ENCODE results near the gene XRCC1. TPM values are rescaled to one million over a fixed set of nuclear protein-coding genes. Genes with fewer than 3 reads are reported as not detected.

XRCC1 gene
- total RNA-seq, 4 donors from 2014 or later: 9.3 to 20.3 (median 16.7) TPM

- DNase-seq (no peak), ATAC-seq (no peak)
- peaks cover 0 to 16% of the 10 kb centered on the region in 2 donors for H3K36me3 ChIP-seq
- intact Hi-C loops (cut with DNase I; ENCODE audit: low total_unique reads): loop anchor here (5.0 kb wide), 1 partner anchor 45 kb away; no protein-coding TSS in a partner anchor
- in situ Hi-C loops (cut with MboI; ENCODE audit: low sequenced_read_pairs in 4 of 4): no loop called here
- TF ChIP-seq CTCF (IDR thresholded peaks at IDR 0.05 in 4 of 5, conservative IDR thresholded peaks at IDR 0.05 in 1 of 5): no peak
- TF ChIP-seq POLR2A (IDR thresholded peaks at IDR 0.05): no peak
- H3K27ac ChIP-seq: no peak overlapping the region
- H3K27me3 ChIP-seq: no peaks in the 10 kb centered on the region
- no peaks in the 10 kb centered on the region for H3K9me3 ChIP-seq
- H3K4me1 ChIP-seq: peaks cover 8 to 19% of the 10 kb centered on the region in 2 donors
- H3K4me3 ChIP-seq: no peak overlapping the region
Observed at GRCh38 chr19:43616954-43617353, 41.6 kb upstream of the XRCC1 start.

- H3K27ac ChIP-seq: no peak overlapping the region
- peaks cover 8 to 19% of the 10 kb centered on the region in 2 donors for H3K4me1 ChIP-seq
- intact Hi-C loops (cut with DNase I; ENCODE audit: low total_unique reads): loop anchor here (5.0 kb wide), 1 partner anchor 44 kb away; no protein-coding TSS in a partner anchor
- H3K4me3 ChIP-seq: no peak overlapping the region
- DNase-seq (no peak), ATAC-seq (no peak)
- no peaks in the 10 kb centered on the region for H3K9me3 ChIP-seq
- in situ Hi-C loops (cut with MboI; ENCODE audit: low sequenced_read_pairs in 4 of 4): no loop called here
- H3K36me3 ChIP-seq: peaks cover 0 to 16% of the 10 kb centered on the region in 2 donors
- TF ChIP-seq POLR2A (IDR thresholded peaks at IDR 0.05) (no peak), CTCF (IDR thresholded peaks at IDR 0.05 in 4 of 5, conservative IDR thresholded peaks at IDR 0.05 in 1 of 5) (no peak)
- H3K27me3 ChIP-seq: no peaks in the 10 kb centered on the region
Observed at GRCh38 chr19:43616306-43616705, 41.0 kb upstream of the XRCC1 start.

DNA sequence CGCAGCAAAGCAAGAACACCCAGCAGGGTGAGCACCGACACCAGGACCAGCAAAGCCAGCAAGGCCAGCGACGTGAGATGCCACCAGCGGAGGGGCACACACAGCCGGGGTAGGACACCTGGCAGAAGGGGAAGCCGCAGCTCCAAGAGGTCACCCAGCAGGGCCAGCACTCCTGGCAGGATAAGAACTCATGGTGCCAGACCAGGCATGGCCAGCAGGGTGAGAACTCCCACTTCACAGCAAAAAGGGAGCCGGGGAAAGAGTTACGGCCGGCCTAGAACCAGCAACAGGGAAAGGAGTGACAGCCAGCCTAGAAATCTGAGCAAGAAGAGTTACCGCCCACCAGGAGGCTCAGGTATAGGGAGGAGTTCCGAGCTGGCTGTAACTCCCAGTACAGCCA is 37.0 kb upstream of the XRCC1 start:
- Histone ChIP-seq H3K27me3 (no peaks in the 10 kb centered on the region), H3K36me3 (peaks cover 0 to 16% of the 10 kb centered on the region in 2 donors), H3K4me3 (no peak overlapping the region), H3K4me1 (no peaks in the 10 kb centered on the region), H3K9me3 (no peaks in the 10 kb centered on the region), H3K27ac (no peak overlapping the region)
- intact Hi-C loops (cut with DNase I; ENCODE audit: low total_unique reads) (no loop called here), in situ Hi-C loops (cut with MboI; ENCODE audit: low sequenced_read_pairs in 4 of 4) (no loop called here)
- DNase-seq (no peak), ATAC-seq (no peak)
- no peak for TF ChIP-seq POLR2A (IDR thresholded peaks at IDR 0.05)
- no peak for TF ChIP-seq CTCF (IDR thresholded peaks at IDR 0.05 in 4 of 5, conservative IDR thresholded peaks at IDR 0.05 in 1 of 5)

DNA sequence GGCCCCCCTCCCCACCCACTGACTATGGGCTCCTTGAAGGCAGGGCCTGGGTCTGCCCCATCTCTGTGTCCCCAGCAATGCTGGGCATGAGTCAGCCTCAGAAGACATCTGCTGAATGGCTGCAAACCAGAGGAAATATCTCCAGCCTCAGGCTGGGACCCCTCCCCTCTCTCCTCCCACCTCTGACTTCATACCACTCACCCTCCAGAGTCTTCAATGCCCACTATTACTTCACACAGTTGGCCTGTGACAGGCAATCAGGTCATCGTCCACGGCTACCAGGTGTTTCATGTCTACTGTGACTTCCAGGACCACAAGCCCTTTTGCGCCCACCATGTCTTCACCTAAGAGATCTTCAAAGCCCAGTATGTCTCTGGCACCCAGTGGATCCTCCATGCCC is 36.5 kb upstream of the XRCC1 start, which contains the start of gene SRRM5:
SRRM5 (plus strand) TSS at position 301 of the 400 bp plus-strand sequence; CDS start at position 335, 34 bp downstream.
- no peaks in the 10 kb centered on the region for H3K9me3 ChIP-seq
- peaks cover 0 to 16% of the 10 kb centered on the region in 2 donors for H3K36me3 ChIP-seq
- TF ChIP-seq CTCF (IDR thresholded peaks at IDR 0.05 in 4 of 5, conservative IDR thresholded peaks at IDR 0.05 in 1 of 5) (no peak), POLR2A (IDR thresholded peaks at IDR 0.05) (no peak)
- H3K27me3 ChIP-seq: no peaks in the 10 kb centered on the region
- in situ Hi-C loops (cut with MboI; ENCODE audit: low sequenced_read_pairs in 4 of 4): no loop called here
- intact Hi-C loops (cut with DNase I; ENCODE audit: low total_unique reads): no loop called here
- no peak within 1 kb of the TSS for H3K27ac ChIP-seq
- ATAC-seq (no peak), DNase-seq (no peak)
- H3K4me1 ChIP-seq: no peaks in the 10 kb centered on the region
- H3K4me3 ChIP-seq: no peak within 1 kb of the TSS

DNA sequence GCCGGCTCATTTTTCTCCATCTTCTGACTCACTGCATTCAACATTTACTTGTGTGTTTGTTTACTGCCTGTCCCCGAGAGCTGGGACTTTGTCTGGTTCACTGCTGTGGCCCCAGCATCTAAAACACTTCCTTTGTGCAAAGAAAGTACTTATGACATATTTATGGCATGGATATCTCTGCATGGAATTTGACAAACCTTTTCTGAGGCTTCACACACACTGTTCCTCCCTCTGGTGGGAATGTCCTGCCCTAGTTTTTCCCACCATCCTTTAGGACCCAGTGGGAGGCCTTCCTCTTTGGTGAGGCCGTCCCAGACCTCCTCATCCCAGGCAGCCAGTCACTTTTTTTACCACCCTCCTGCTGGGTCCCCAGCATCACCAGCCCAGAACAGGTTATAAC is 35.2 kb upstream of the XRCC1 start:
- Histone ChIP-seq H3K36me3 (peaks cover 0 to 16% of the 10 kb centered on the region in 2 donors), H3K9me3 (no peaks in the 10 kb centered on the region), H3K4me3 (no peak overlapping the region), H3K27ac (no peak overlapping the region), H3K27me3 (no peaks in the 10 kb centered on the region), H3K4me1 (no peaks in the 10 kb centered on the region)
- DNase-seq (no peak), ATAC-seq (no peak)
- TF ChIP-seq CTCF (IDR thresholded peaks at IDR 0.05 in 4 of 5, conservative IDR thresholded peaks at IDR 0.05 in 1 of 5) (no peak), POLR2A (IDR thresholded peaks at IDR 0.05) (no peak)
- intact Hi-C loops (cut with DNase I; ENCODE audit: low total_unique reads): no loop called here
- in situ Hi-C loops (cut with MboI; ENCODE audit: low sequenced_read_pairs in 4 of 4): no loop called here
